Astrocyte (in vitro differentiated cells and primary cell): ENCODE data around the gene CDH23. TPM values are rescaled to one million over a fixed set of nuclear protein-coding genes. Genes with fewer than 3 reads are reported as not detected.
A peak's percentile ranks its signal among the peaks of the same experiment; 100 is the strongest.

Source experiments
- DNase-seq: peaks from one replicate; pipeline ENCODE4 v3.0.0-alpha.2; 2010; ENCODE audit warnings: low read depth
- FAIRE-seq: peaks from 2 replicates; lab custom pipeline; 2011; peaks lifted over from hg19 to GRCh38; lab: Jason Lieb, UNC
- H2AFZ ChIP-seq: 2 replicates; pipeline ENCODE4 v1.6.0; 2012; ENCODE audit warnings: low read depth, low read length, inconsistent platforms
- H3K27ac ChIP-seq: 2 replicates; pipeline ENCODE4 v1.5.1; 2011; ENCODE audit warnings: low read depth, low read length, inconsistent platforms
- H3K27me3 ChIP-seq: 2 replicates; pipeline ENCODE4 v1.6.0; 2011; ENCODE audit warnings: low read length, inconsistent platforms; ENCODE audit not compliant: insufficient read depth
- H3K36me3 ChIP-seq: 2 replicates; pipeline ENCODE4 v1.5.1; 2011; ENCODE audit warnings: low read length, inconsistent platforms; ENCODE audit not compliant: insufficient read depth
- H3K4me1 ChIP-seq: 2 replicates; pipeline ENCODE4 v1.5.1; 2011; ENCODE audit warnings: low read length, inconsistent platforms; ENCODE audit not compliant: insufficient read depth
- H3K4me2 ChIP-seq: 2 replicates; pipeline ENCODE4 v1.6.0; 2012; ENCODE audit warnings: low read length, inconsistent platforms
- H3K4me3 ChIP-seq: 2 replicates; pipeline ENCODE4 v1.5.1; 2011; ENCODE audit warnings: low read depth, mild to moderate bottlenecking, low read length, inconsistent platforms; ENCODE audit not compliant: insufficient read depth
- H3K79me2 ChIP-seq: 2 replicates; pipeline ENCODE4 v1.6.0; 2012; ENCODE audit warnings: mild to moderate bottlenecking, low read length, inconsistent platforms; ENCODE audit not compliant: insufficient read depth
- H3K9ac ChIP-seq: 2 replicates; pipeline ENCODE4 v1.6.0; 2012; ENCODE audit warnings: mild to moderate bottlenecking, low read length, inconsistent platforms
- H3K9me3 ChIP-seq: 2 replicates; pipeline ENCODE4 v1.5.1; 2012; ENCODE audit warnings: low read depth, mild to moderate bottlenecking, low read length, inconsistent platforms; ENCODE audit not compliant: insufficient read depth
- H4K20me1 ChIP-seq: 2 replicates; pipeline ENCODE4 v1.6.0; 2012; ENCODE audit warnings: low read length, inconsistent platforms; ENCODE audit not compliant: insufficient read depth
- H3K27ac Mint-ChIP-seq: one replicate; pipeline ENCODE4 v1.8.0; 2021; ENCODE audit warnings: mild to moderate bottlenecking, mixed read lengths; ENCODE audit not compliant: unreplicated experiment
- H3K27me3 Mint-ChIP-seq: one replicate; pipeline ENCODE4 v1.8.0; 2021; ENCODE audit warnings: low read depth, mixed read lengths; ENCODE audit not compliant: unreplicated experiment
- H3K36me3 Mint-ChIP-seq: one replicate; pipeline ENCODE4 v1.8.0; 2021; ENCODE audit warnings: low read depth, mixed read lengths; ENCODE audit not compliant: unreplicated experiment
- H3K4me1 Mint-ChIP-seq: one replicate; pipeline ENCODE4 v1.8.0; 2021; ENCODE audit warnings: low read depth, mixed read lengths; ENCODE audit not compliant: unreplicated experiment
- H3K4me3 Mint-ChIP-seq: one replicate; pipeline ENCODE4 v1.8.0; 2021; ENCODE audit warnings: mild to moderate bottlenecking, moderate library complexity, mixed read lengths; ENCODE audit not compliant: unreplicated experiment
- H3K9me3 Mint-ChIP-seq: one replicate; pipeline ENCODE4 v1.8.0; 2021; ENCODE audit warnings: mild to moderate bottlenecking, mixed read lengths; ENCODE audit not compliant: unreplicated experiment
- CTCF ChIP-seq: IDR thresholded peaks from 2 replicates; pipeline ENCODE4 v1.5.1; 2011; ENCODE audit warnings: low read depth, mild to moderate bottlenecking, inconsistent platforms, low read length, moderate library complexity; ENCODE audit not compliant: insufficient read depth
- EZH2 ChIP-seq: IDR thresholded peaks from 2 replicates; pipeline ENCODE4 v1.6.1; 2012; ENCODE audit warnings: mild to moderate bottlenecking, low read length, inconsistent platforms; ENCODE audit not compliant: insufficient read depth
- total RNA-seq: library from RNA; stranded (reverse); gene quantifications from 2 replicates; pipeline ENCODE4 v1.2.1, GENCODE V29; 2021

Gene CDH23
- total RNA-seq, 1 donor from 2014 or later: not detected

- H3K36me3 Mint-ChIP-seq: no peaks in the 10 kb centered on the region
- H3K27me3 ChIP-seq: peaks cover 61% of the 10 kb centered on the region
- no peak for TF ChIP-seq CTCF
- no peak for TF ChIP-seq EZH2
- peaks cover 27% of the 10 kb centered on the region for H3K4me1 Mint-ChIP-seq
- no peaks in the 10 kb centered on the region for H3K36me3 ChIP-seq
- no peak overlapping the region for H2AFZ ChIP-seq
- H3K79me2 ChIP-seq: no peaks in the 10 kb centered on the region
- FAIRE-seq (no peak), DNase-seq (no peak)
- peaks cover 37% of the 10 kb centered on the region for H3K27me3 Mint-ChIP-seq
- H3K4me3 Mint-ChIP-seq: peak overlapping the region; percentile 57
- no peak overlapping the region for H3K27ac ChIP-seq
- H3K9ac ChIP-seq: no peak overlapping the region
- H3K4me2 ChIP-seq: no peak overlapping the region
- no peak overlapping the region for H3K27ac Mint-ChIP-seq
- H3K9me3 ChIP-seq: no peaks in the 10 kb centered on the region
- peaks cover 4% of the 10 kb centered on the region for H3K9me3 Mint-ChIP-seq
- peaks cover 11% of the 10 kb centered on the region for H3K4me1 ChIP-seq
- H4K20me1 ChIP-seq: peaks cover 6% of the 10 kb centered on the region
- no peak overlapping the region for H3K4me3 ChIP-seq
Measured at GRCh38 chr10:71512312-71512711, 115.6 kb downstream of the CDH23 start.

- DNase-seq (peak; percentile 18), FAIRE-seq (no peak)
- H3K4me2 ChIP-seq: no peak overlapping the region
- H3K27ac ChIP-seq: no peak overlapping the region
- H2AFZ ChIP-seq: no peak overlapping the region
- peaks cover 6% of the 10 kb centered on the region for H4K20me1 ChIP-seq
- H3K9ac ChIP-seq: no peak overlapping the region
- TF ChIP-seq EZH2: no peak
- no peak for TF ChIP-seq CTCF
- H3K79me2 ChIP-seq: no peaks in the 10 kb centered on the region
- H3K9me3 ChIP-seq: no peaks in the 10 kb centered on the region
- H3K9me3 Mint-ChIP-seq: peaks cover 4% of the 10 kb centered on the region
- H3K27me3 ChIP-seq: peaks cover 58% of the 10 kb centered on the region
- no peaks in the 10 kb centered on the region for H3K36me3 Mint-ChIP-seq
- H3K4me1 Mint-ChIP-seq: peaks cover 27% of the 10 kb centered on the region
- H3K27ac Mint-ChIP-seq: no peak overlapping the region
- peaks cover 35% of the 10 kb centered on the region for H3K27me3 Mint-ChIP-seq
- no peak overlapping the region for H3K4me3 ChIP-seq
- H3K36me3 ChIP-seq: no peaks in the 10 kb centered on the region
- peak overlapping the region; percentile 57 for H3K4me3 Mint-ChIP-seq
- peaks cover 11% of the 10 kb centered on the region for H3K4me1 ChIP-seq
Measured at GRCh38 chr10:71512761-71513539, 116.2 kb downstream of the CDH23 start.

GRCh38 chr10:71513540-71513853 lies 116.8 kb downstream of the CDH23 start:
- peaks cover 27% of the 10 kb centered on the region for H3K4me1 Mint-ChIP-seq
- no peak for FAIRE-seq
- peaks cover 33% of the 10 kb centered on the region for H3K27me3 Mint-ChIP-seq
- no peak overlapping the region for H3K4me3 Mint-ChIP-seq
- TF ChIP-seq CTCF: no peak
- TF ChIP-seq EZH2: no peak
- no peaks in the 10 kb centered on the region for H3K36me3 Mint-ChIP-seq
- Histone ChIP-seq H3K4me1 (peaks cover 11% of the 10 kb centered on the region), H3K27me3 (peaks cover 52% of the 10 kb centered on the region), H3K4me3 (no peak overlapping the region), H3K9ac (no peak overlapping the region), H4K20me1 (peaks cover 6% of the 10 kb centered on the region), H3K79me2 (no peaks in the 10 kb centered on the region), H3K36me3 (no peaks in the 10 kb centered on the region), H3K27ac (no peak overlapping the region), H3K4me2 (no peak overlapping the region), H2AFZ (no peak overlapping the region), H3K9me3 (no peaks in the 10 kb centered on the region)
- H3K9me3 Mint-ChIP-seq: peaks cover 4% of the 10 kb centered on the region
- DNase-seq: no peak
- no peak overlapping the region for H3K27ac Mint-ChIP-seq
